Neural cell (in vitro differentiated cells): ENCODE data around the gene DNAJC5. TPM values are rescaled to one million over a fixed set of nuclear protein-coding genes. Genes with fewer than 3 reads are reported as not detected.

Experiments used
- H2AFZ ChIP-seq: fragments of 200-600, 300-800 bp; sonication (generic), shearing (Covaris generic); 2 replicates; pipeline ENCODE4 v1.6.0; 2014; ENCODE audit warnings: low read depth, mild to moderate bottlenecking, antibody characterized with exemption, low read length, moderate library complexity
- H3F3A ChIP-seq: fragments of 200-600 bp; shearing (Covaris generic); 2 replicates; pipeline ENCODE4 v1.6.1; 2016; ENCODE audit warnings: mild to moderate bottlenecking, moderate library complexity, mixed read lengths, antibody characterized with exemption, low read length; ENCODE audit not compliant: insufficient read depth, poor library complexity, severe bottlenecking
- H3K27ac ChIP-seq: fragments of 200-600, 300-800 bp; sonication (generic), shearing (Covaris generic); 2 replicates; pipeline ENCODE4 v1.5.1; 2014; ENCODE audit warnings: mild to moderate bottlenecking, low read length, moderate library complexity
- H3K27me3 ChIP-seq: fragments of 300-800, 200-600 bp; sonication (generic), shearing (Covaris generic); 2 replicates; pipeline ENCODE4 v1.6.0; 2014; ENCODE audit warnings: mild to moderate bottlenecking, low read depth, low read length, moderate library complexity; ENCODE audit not compliant: insufficient read depth
- H3K36me3 ChIP-seq: fragments of 300-800, 200-600 bp; sonication (generic), shearing (Covaris generic); 2 replicates; pipeline ENCODE4 v1.5.1; 2014; ENCODE audit warnings: mild to moderate bottlenecking, antibody characterized with exemption, low read length, moderate library complexity; ENCODE audit not compliant: insufficient read depth
- H3K4me2 ChIP-seq: fragments of 300-800, 200-600 bp; sonication (generic), shearing (Covaris generic); 2 replicates; pipeline ENCODE4 v1.6.0; 2014; ENCODE audit warnings: mild to moderate bottlenecking, low read length
- H3K4me3 ChIP-seq: fragments of 300-800, 200-600 bp; sonication (generic), shearing (Covaris generic); 2 replicates; pipeline ENCODE4 v1.5.1; 2014; ENCODE audit warnings: mild to moderate bottlenecking, low read length, moderate library complexity
- H3K79me2 ChIP-seq: fragments of 200-600 bp; shearing (Covaris generic); replicated peaks from 2 replicates; pipeline ENCODE4 v1.6.0; 2014; ENCODE audit warnings: mild to moderate bottlenecking, low read length, moderate library complexity; ENCODE audit not compliant: insufficient read depth
- H3K9ac ChIP-seq: fragments of 300-800, 200-600 bp; sonication (generic), shearing (Covaris generic); 2 replicates; pipeline ENCODE4 v1.6.1; 2016; ENCODE audit warnings: mild to moderate bottlenecking, low read length, mixed read lengths
- H3K9me2 ChIP-seq: fragments of 200-600 bp; shearing (Covaris generic); 2 replicates; pipeline ENCODE4 v1.6.1; 2016; ENCODE audit warnings: mild to moderate bottlenecking, low read length, mixed read lengths; ENCODE audit not compliant: insufficient read depth
- H3K9me3 ChIP-seq: fragments of 200-600, 300-800 bp; sonication (generic), shearing (Covaris generic); 2 replicates; pipeline ENCODE4 v1.6.1; 2016; ENCODE audit warnings: mild to moderate bottlenecking, mixed run types, low read length, moderate library complexity, mixed read lengths
- H4K20me1 ChIP-seq: fragments of 200-600 bp; shearing (Covaris generic); 2 replicates; pipeline ENCODE4 v1.6.1; 2016; ENCODE audit warnings: mild to moderate bottlenecking, mixed run types; ENCODE audit not compliant: insufficient read depth
- EP300 ChIP-seq: fragments of 450-650 bp; conservative IDR thresholded peaks from 2 replicates; pipeline ENCODE4 v1.6.1; 2014; ENCODE audit warnings: antibody characterized with exemption, mild to moderate bottlenecking, moderate library complexity; ENCODE audit not compliant: poor library complexity, severe bottlenecking
- EZH2 ChIP-seq: fragments of 200-600, 300-800 bp; shearing (Covaris generic), sonication (generic); IDR thresholded peaks from 2 replicates; pipeline ENCODE4 v1.6.1; 2014; ENCODE audit warnings: antibody characterized with exemption, low read length, borderline replicate concordance, mild to moderate bottlenecking; ENCODE audit not compliant: insufficient read depth, poor library complexity, severe bottlenecking
- MXI1 ChIP-seq: fragments of 450-650 bp; conservative IDR thresholded peaks from 2 replicates; pipeline ENCODE4 v1.6.1; 2014; ENCODE audit warnings: antibody characterized with exemption, mild to moderate bottlenecking; ENCODE audit not compliant: poor library complexity, severe bottlenecking
- POLR2AphosphoS5 ChIP-seq: IDR thresholded peaks from 2 replicates; pipeline ENCODE4 v1.6.1; 2012
- RAD21 ChIP-seq: fragments of 450-650 bp; conservative IDR thresholded peaks from 2 replicates; pipeline ENCODE4 v1.6.1; 2014; ENCODE audit warnings: antibody characterized with exemption, mild to moderate bottlenecking, moderate library complexity
- SMC3 ChIP-seq: fragments of 450-650 bp; conservative IDR thresholded peaks from 2 replicates; pipeline ENCODE4 v1.6.1; 2014; ENCODE audit warnings: antibody characterized with exemption, mild to moderate bottlenecking, moderate library complexity; ENCODE audit not compliant: poor library complexity
- TAF1 ChIP-seq: IDR thresholded peaks from 2 replicates; pipeline ENCODE4 v1.6.1; 2012; ENCODE audit warnings: low read depth
- polyA plus RNA-seq: library from polyadenylated mRNA; depleted of rRNA; stranded (reverse); fragments of >200 nt; gene quantifications from 2 replicates; pipeline ENCODE4 v1.2.3, GENCODE V29; 2014
- TF ChIP-seq, protein P1 (sequence below): IDR thresholded peaks from 2 replicates; pipeline ENCODE4 v1.6.1; 2012; ENCODE audit warnings: borderline replicate concordance
- TF ChIP-seq, protein P2 (sequence below): fragments of 450-650 bp; IDR thresholded peaks from 2 replicates; pipeline ENCODE4 v1.5.1; 2014; ENCODE audit warnings: antibody characterized with exemption, mild to moderate bottlenecking, moderate library complexity; ENCODE audit not compliant: poor library complexity, severe bottlenecking

Gene DNAJC5
- polyA plus RNA-seq, 1 donor from 2014 or later, result 82.8 TPM

DNA sequence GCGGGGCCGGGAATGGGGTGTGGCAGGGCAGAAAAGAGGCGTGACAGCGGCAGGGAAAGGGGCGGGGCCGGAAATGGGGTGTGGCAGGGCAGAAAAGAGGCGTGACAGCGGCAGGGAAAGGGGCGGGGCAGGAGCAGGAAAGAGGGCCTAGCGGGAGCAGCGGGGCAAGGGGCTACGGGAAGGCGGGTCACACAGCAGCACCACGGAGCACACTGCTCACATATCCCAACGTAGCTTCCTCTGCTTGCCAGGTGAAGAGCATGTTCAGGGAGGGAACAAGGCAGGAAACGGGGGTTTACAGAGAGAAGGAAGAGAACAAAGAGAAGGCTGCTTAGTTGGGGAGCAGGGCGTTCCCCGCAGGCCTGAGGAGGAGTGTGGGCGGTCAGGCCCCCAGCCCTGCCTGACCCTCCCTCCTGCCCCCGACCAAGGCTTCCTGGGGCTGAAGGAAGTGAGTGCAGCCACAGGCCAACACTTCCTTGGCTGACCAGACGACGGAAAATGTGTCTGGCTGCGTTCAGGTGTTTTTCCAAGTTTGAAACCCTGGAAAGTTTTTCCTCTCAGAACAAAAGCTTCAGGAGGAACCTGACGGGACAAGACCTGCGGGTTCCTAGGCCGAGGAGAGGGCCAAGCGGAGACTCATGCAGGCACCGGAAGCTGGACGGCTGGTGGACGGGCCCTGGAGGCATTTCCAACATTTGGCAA is 47.5 kb downstream of the DNAJC5 start:
- TF ChIP-seq, protein P1, sequence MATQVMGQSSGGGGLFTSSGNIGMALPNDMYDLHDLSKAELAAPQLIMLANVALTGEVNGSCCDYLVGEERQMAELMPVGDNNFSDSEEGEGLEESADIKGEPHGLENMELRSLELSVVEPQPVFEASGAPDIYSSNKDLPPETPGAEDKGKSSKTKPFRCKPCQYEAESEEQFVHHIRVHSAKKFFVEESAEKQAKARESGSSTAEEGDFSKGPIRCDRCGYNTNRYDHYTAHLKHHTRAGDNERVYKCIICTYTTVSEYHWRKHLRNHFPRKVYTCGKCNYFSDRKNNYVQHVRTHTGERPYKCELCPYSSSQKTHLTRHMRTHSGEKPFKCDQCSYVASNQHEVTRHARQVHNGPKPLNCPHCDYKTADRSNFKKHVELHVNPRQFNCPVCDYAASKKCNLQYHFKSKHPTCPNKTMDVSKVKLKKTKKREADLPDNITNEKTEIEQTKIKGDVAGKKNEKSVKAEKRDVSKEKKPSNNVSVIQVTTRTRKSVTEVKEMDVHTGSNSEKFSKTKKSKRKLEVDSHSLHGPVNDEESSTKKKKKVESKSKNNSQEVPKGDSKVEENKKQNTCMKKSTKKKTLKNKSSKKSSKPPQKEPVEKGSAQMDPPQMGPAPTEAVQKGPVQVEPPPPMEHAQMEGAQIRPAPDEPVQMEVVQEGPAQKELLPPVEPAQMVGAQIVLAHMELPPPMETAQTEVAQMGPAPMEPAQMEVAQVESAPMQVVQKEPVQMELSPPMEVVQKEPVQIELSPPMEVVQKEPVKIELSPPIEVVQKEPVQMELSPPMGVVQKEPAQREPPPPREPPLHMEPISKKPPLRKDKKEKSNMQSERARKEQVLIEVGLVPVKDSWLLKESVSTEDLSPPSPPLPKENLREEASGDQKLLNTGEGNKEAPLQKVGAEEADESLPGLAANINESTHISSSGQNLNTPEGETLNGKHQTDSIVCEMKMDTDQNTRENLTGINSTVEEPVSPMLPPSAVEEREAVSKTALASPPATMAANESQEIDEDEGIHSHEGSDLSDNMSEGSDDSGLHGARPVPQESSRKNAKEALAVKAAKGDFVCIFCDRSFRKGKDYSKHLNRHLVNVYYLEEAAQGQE, result no peak
- TF ChIP-seq POLR2AphosphoS5 (no peak), SMC3 (no peak), EP300 (no peak), MXI1 (no peak), TAF1 (no peak), RAD21 (no peak), EZH2 (no peak)
- TF ChIP-seq, protein P2, sequence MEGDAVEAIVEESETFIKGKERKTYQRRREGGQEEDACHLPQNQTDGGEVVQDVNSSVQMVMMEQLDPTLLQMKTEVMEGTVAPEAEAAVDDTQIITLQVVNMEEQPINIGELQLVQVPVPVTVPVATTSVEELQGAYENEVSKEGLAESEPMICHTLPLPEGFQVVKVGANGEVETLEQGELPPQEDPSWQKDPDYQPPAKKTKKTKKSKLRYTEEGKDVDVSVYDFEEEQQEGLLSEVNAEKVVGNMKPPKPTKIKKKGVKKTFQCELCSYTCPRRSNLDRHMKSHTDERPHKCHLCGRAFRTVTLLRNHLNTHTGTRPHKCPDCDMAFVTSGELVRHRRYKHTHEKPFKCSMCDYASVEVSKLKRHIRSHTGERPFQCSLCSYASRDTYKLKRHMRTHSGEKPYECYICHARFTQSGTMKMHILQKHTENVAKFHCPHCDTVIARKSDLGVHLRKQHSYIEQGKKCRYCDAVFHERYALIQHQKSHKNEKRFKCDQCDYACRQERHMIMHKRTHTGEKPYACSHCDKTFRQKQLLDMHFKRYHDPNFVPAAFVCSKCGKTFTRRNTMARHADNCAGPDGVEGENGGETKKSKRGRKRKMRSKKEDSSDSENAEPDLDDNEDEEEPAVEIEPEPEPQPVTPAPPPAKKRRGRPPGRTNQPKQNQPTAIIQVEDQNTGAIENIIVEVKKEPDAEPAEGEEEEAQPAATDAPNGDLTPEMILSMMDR, result no peak
- H3K27ac ChIP-seq, result no peak overlapping the region
- no peaks in the 10 kb centered on the region for H4K20me1 ChIP-seq
- no peak overlapping the region for H3K4me3 ChIP-seq
- H3F3A ChIP-seq, result no peaks in the 10 kb centered on the region
- H3K9ac ChIP-seq, result no peak overlapping the region
- no peaks in the 10 kb centered on the region for H3K9me3 ChIP-seq
- H3K4me2 ChIP-seq, result no peak overlapping the region
- H3K36me3 ChIP-seq, result no peaks in the 10 kb centered on the region
- peaks cover 4% of the 10 kb centered on the region for H3K79me2 ChIP-seq
- H3K9me2 ChIP-seq, result no peaks in the 10 kb centered on the region
- H2AFZ ChIP-seq, result no peak overlapping the region
- H3K27me3 ChIP-seq, result no peaks in the 10 kb centered on the region

DNA sequence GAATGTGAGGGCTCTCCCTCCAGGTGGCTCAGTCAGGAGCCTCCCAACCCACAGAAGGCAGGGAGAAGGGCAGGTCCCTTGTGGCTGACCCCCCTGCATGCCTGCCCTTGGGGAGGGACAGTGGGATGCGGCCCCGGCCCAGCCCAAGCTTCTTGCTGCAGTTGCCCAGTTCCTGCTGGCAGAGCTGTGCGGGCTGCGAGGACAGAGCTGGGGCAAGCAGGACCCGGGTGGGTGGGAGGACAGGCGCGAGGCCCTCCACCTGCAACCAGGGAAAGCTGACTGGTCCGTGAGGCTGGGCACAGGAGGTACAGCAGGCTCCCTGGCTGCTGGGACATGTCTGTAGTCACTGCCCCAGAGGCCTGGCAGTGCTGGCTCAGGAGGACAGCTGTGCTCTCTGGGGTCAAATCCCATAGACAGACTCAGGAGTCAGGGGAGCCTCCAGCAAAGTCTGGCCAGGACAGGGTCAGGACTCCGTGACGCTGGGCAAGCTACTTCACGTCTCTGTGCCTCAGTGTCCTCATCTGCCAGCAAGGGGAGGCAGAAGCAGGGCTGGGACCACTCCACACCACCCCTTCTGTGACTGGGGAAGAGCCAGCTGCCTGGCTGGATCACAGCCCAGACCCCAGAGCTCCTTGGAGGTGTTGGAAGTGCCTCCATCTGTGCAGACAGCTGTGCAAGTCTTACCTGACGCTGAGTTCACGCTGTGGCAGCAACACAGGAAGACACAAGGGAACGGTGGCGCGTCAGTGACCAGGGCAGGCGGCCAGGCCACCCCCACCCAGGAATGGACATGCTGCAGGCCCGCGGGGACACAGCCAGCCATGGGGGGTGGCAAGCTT is 48.3 kb downstream of the DNAJC5 start:
- Histone ChIP-seq H3F3A (no peaks in the 10 kb centered on the region), H4K20me1 (no peaks in the 10 kb centered on the region)

More for the DNA sequence above, 48.3 kb downstream of the DNAJC5 start:
- Histone ChIP-seq H3K27me3 (no peaks in the 10 kb centered on the region), H3K27ac (no peak overlapping the region), H3K4me3 (no peak overlapping the region), H3K9me3 (no peaks in the 10 kb centered on the region), H2AFZ (no peak overlapping the region), H3K9ac (no peak overlapping the region), H3K9me2 (no peaks in the 10 kb centered on the region), H3K36me3 (no peaks in the 10 kb centered on the region), H3K79me2 (peaks cover 12% of the 10 kb centered on the region), H3K4me2 (no peak overlapping the region)
- TF ChIP-seq POLR2AphosphoS5 (no peak), EZH2 (no peak), RAD21 (no peak), TAF1 (no peak), EP300 (no peak), SMC3 (no peak), MXI1 (no peak)
- TF ChIP-seq, protein P2, result no peak
- TF ChIP-seq, protein P1, result no peak
